GM20431 (cell line): ENCODE measurements around the gene ZNF532.
"Not testable (repeated sequence)": the region's sequence is repeated elsewhere in the genome, so short reads cannot be mapped to it uniquely, and the experiment has no call there.

Source experiments
- in situ Hi-C: fragments of 300-500 bp; cut with MseI, MboI; formaldehyde crosslinking; loops from one replicate; pipeline ENCODE4 v1.15.0; 2020; ENCODE audit warnings: low sequenced_read_pairs; ENCODE audit not compliant: unreplicated experiment

ZNF532 gene, protein sequence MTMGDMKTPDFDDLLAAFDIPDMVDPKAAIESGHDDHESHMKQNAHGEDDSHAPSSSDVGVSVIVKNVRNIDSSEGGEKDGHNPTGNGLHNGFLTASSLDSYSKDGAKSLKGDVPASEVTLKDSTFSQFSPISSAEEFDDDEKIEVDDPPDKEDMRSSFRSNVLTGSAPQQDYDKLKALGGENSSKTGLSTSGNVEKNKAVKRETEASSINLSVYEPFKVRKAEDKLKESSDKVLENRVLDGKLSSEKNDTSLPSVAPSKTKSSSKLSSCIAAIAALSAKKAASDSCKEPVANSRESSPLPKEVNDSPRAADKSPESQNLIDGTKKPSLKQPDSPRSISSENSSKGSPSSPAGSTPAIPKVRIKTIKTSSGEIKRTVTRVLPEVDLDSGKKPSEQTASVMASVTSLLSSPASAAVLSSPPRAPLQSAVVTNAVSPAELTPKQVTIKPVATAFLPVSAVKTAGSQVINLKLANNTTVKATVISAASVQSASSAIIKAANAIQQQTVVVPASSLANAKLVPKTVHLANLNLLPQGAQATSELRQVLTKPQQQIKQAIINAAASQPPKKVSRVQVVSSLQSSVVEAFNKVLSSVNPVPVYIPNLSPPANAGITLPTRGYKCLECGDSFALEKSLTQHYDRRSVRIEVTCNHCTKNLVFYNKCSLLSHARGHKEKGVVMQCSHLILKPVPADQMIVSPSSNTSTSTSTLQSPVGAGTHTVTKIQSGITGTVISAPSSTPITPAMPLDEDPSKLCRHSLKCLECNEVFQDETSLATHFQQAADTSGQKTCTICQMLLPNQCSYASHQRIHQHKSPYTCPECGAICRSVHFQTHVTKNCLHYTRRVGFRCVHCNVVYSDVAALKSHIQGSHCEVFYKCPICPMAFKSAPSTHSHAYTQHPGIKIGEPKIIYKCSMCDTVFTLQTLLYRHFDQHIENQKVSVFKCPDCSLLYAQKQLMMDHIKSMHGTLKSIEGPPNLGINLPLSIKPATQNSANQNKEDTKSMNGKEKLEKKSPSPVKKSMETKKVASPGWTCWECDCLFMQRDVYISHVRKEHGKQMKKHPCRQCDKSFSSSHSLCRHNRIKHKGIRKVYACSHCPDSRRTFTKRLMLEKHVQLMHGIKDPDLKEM (N-terminal part only)

DNA sequence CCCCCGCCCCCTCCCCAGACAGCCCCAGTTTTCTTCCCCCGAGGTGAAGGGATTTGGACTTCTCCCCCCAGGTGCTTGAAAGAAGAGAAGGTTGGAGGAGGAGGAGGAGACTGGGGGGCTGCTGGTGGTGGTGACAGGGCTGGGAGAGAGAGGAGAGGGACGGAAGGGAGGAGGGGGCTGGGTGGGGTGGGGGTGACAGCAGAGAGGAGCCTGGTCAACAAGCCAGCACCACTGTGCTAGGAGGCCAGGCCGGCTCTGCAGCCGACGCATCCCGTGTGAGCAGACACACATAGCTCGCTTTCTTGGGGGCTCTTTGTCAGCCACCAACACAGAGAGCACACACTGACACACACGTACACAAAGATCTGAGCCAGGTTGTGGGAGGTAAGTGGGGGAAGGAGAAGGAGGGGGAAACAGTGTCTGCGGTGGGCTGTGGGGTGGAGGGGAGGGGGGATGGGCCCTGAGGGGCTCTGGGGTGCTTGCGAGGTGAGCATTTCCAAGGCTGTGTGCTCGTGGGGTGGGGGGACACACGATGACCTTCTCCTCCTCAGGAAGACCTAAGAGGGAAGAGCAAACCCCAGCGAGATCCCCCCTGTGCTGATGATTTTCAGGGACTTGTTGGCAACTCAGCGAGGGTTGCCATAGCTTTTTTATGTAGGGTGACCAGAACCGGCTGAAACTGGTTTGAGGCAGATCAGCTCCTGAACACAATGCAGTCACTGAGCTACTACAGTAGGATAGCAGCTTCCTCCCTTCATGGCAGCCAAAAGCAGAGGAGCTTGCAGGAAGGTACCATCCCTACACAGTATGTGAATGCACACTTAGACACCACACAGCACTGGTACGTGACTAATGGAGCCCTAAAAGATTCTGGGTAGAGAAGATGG, at the start of gene ZNF532:
Gene ZNF532, plus strand, starts transcription at position 732 of the 887 bp plus-strand sequence. CDS start 53,411 bp downstream, outside the sequence.
- in situ Hi-C loops, result no loop called here

DNA sequence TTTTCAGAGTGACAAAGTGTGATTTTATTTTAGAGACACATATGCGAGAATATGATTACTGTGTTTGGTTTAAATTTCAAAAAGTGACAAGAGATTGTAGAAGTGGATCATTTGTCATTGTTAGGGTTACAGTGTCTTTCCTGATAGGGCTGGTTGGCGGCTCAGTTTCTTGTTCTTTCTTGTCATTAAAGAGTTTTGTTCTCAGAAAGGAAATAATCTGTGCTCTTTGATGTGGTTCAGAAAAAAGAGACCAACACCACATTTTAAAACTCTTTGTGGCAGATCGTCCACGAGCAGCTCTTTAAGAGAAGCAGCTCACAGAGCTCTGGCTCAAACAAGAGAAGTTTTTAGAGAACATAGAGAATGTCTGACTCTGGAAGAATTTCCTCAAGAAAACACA, 45.6 kb upstream of the ZNF532 start:
- in situ Hi-C loops, result no loop called here

DNA sequence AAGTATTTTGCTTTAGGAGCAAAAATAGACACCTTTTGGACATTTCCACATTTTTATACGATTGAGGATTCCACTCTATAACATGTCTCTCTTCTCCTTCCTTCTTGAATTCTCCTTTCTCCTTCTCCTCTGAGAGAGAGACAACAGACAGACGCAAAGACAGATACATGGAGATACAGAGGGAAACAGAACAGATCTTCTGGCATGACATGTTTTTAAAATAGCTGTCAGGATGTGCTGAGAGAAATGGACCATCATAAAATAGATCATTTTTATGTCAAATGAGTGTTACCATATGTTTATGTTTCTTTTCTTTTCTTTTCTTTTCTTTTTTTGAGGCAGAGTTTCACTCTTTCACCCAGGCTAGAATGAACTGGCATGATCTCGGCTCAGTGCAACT, 44.4 kb upstream of the ZNF532 start:
- in situ Hi-C loops, result no loop called here

DNA sequence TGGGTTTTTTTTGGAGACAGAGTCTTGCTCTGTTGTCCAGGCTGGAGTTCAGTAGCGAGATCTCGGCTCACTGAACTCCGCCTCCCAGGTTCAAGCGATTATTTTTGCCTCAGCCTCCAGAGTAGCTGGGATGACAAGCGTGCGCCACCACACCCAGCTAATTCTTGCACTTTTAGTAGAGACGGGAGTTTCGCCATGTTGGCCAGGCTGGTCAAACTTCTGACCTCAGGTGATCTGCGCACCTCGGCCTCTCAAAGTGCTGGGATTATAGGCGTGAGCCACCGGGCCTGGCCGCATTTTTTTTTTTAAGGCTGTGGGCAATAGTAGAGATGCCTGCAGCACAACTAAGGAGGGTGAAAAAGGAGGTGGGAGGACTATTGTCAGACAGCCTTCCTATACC, 41.7 kb upstream of the ZNF532 start:
- in situ Hi-C loops, result no loop called here

DNA sequence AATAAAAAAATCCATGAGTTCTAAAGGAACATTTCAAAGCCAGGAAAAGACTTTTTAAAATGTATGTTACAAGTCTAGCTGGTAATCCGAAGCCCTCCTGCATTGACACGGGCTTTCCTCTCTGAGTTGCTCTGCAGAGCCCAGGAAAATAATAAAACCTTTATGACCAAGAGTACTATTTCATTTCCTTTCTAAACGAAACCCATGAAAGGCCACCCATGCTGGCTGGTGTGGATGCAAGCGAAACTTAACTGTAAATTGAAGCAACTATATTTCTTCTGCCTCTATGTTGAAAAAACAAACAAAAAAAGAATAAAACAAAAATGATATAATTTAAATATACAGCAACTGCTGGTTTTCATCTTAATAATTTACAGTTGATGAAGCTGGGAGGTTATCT, 41.3 kb upstream of the ZNF532 start:
- in situ Hi-C loops, result no loop called here

DNA sequence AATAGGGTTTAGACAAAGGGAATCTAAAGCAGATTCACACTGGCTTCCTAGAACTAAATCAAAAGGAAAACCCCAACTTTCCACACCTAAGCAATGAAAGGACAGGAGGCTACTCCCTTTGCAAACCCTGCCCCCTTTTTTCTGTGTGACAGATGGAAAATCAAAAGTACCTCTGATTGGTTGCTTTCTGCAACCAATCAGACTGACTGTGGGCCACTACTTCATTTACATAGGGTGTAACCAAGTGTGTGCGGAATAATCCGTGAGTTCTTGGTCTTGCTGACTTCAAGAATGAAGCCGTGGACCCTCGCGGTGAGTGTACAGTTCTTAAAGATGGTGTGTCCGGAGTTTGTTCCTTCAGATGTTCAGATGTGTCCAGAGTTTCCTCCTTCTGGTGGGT, 37.8 kb upstream of the ZNF532 start:
- in situ Hi-C loops, result not testable (repeated sequence)

DNA sequence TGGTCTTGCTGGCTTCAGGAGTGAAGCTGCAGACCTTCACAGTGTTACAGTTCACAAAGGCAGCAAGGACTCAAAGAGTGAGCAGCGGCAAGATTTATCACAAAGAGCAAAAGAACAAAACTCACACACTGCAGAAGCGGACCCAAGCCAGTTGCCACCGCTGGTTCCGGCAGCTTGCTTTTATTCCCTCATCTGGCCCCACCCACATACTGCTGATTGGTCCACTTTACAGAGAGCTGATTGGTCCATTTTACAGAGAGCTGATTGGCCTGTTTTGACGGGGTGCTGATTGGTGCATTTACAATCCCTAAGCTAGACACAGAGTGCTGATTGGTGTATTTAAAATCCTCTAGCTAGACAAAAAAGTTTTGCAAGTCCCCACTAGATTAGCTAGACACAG, 37.2 kb upstream of the ZNF532 start:
- in situ Hi-C loops, result no loop called here

DNA sequence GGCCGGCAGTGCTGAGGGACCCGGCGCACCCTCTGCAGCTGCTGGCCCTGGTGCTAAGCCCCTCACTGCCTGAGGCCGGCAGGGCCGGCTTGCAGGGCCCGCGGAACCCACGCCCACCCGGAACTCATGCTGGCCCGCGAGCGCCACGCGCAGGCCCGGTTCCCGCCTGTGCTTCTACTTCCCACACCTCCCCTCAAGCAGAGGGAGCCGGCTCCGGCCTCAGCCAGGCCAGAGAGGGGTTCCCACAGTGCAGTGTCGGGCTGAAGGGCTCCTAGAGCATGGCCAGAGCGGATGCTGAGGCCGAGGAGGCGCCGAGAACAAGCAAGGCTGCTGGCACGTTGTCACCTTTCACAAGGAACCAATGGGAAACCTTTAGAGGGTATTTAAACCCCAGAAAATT, 36.8 kb upstream of the ZNF532 start:
- in situ Hi-C loops, result no loop called here

DNA sequence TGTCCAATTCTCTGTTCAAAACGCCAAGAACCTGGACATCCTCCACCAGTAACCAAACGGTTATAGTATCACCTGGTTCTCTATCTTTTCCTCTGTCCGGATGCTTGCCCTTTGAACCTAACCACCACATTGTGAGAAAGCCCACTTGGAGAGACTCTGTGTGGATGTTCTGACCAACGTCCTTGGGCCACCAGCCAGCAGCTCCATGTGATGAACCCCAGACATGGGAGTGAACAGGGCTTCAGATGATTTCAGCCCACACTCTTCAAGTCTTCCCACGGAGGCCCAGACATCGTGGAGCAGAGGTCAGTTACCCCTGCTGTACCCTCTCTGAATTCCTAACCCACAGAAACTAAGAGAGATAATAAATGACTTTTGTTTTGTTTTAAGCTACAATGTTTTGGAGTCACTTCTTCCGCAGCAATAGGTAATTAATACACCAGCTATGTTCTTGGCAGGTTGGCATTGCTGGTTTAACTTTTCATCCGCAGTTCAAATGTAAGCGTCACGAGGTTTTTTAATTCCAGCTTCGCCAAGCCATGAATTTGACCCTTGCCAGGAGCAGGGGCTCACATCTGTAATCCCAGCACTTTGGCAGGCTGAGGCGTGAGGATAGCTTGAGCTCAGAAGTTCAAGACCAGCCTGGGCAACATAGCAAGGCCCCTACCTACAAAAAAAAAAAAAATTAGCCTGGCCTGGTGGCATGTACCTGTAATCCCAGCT, 36.1 kb upstream of the ZNF532 start:
- in situ Hi-C loops, result no loop called here

DNA sequence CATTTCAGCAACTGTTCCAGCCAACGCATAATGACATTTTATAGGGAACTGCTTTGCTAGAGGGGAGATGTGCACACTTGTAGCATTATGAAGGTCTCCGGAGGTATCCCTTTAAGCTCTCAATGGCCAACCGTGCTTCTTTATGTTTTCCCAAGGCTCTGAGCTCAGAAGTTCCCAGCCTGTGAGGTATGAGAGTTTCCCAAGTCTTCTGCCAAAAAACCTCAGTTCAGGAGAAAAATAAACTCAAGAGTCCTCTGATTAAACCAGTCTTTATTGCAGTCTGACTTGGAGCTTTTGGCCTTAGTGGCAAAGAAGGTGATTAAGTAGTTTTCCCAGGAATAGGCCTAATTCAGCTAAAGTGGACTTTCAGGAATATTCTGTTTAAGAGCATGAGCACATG, 35.4 kb upstream of the ZNF532 start:
- in situ Hi-C loops, result no loop called here

DNA sequence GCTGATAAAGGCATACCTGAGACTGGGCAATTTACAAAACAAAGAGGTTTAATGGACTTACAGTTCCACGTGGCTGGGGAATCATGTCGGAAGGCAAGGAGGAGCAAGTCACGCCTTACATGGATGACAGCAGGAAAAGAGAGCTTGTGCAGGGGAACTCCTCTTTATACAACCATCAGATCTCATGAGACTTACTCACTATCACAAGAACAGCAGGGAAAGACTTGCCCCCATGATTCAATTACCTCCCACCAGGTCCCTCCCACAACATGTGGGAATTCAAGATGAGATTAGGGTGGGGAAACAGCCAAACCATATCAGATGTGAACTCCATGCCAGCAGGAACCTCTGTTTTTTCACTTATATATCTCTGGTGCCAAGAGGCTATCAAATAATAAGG, 34.8 kb upstream of the ZNF532 start:
- in situ Hi-C loops, result not testable (repeated sequence)

DNA sequence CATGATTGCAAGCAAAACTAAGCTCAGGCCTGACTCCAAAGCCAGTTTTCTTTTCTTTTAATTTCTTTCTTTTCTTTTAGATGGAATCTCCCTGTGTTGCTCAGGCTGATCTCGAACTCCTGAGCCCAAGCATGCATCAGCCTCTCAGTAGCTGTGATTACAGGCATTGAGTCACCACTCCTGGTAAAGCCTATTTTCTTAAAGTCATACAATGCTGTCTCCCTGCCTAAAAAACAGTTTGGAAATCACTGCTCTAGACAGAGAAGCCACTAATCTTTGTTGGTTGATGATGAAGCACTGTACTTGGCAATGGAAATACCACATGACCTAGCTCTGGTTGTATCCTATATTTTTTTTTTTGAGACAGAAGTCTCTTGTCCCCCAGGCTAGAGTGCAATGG, 33.1 kb upstream of the ZNF532 start:
- in situ Hi-C loops, result no loop called here

DNA sequence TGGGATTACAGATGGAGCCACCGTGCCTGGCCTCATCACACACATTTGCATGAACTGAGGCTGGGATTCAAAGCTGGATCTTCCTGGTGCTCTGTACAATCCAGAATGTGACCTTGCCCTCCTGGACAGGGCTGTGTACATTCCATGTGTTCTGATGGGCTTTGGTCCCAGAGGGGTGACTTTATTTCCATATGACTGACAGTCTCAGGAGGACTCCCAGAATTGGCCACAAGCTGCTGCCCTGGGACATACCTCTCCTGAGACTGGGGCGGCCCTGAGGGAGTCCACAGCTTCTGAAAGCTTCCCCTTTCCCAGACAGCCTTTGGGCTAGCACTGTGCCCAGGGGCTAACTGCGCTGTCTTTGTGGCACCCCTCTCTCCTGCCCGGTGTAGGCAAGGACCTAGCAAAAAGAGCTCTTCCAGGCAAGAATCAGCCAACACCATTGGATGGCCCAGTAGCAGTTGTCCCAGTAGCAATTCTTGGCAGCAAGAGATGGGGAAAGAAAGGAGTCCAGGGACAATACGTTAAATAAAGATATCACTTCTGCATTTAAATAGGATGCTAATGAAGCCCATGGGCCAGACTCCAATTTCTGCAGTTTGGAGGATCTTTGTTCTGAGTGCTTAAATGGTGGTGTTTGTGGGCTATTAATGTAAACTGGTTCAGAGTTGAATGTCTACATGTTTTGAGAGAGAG, 26.4 kb upstream of the ZNF532 start:
- in situ Hi-C loops, result no loop called here

DNA sequence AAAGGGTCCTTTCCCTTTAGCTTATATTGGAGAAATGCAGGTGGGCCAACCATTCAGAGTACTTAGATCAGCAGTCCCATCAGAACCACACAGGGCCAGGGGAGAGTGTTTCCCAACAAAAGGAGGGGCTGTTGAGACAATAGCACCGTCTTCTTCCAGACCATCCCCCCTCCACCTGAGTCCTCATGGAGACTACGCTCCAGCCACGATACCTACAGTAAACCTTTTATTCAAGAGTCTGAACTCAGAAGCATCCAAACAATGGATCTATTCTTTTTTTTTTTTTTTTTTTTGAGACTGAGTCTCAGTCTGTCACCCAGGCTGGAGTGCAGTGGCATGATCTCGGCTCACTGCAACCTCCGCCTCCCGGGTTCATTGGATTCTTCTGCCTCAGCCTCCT, 25.7 kb upstream of the ZNF532 start:
- in situ Hi-C loops, result no loop called here

DNA sequence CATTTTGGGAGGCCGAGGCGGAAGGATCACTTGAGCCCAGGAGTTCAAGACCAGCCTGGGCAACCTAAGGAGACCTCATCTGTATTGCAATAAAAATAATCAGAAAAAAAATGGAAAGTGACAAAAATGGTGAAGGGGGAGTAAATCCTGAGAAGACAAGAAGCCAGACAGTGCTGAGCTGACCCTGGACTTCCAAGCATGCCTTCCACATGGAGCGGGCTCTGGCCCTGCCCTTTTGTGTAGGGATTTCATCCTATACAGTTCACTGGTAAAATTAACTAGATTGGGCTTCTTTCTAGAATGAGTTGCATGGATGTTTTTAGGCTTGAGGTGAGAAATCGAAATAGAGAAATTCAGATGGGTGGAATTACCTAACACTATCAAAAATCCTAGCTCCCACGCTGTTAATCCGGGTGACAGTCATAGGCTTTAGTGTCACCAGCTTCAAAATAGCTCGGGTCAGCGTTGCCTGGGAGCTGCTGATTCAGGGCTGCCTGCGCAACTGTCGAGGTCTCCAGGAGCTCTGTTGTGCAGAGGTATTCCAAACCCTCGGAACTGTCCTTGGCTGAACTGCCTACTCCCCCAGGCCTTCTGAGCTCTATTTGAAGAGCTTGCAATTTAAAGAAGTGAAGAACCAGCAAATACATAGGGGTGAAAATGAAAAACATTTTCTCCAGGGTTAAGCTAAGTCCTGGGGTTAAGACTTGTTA, 21.5 kb upstream of the ZNF532 start:
- in situ Hi-C loops, result no loop called here

DNA sequence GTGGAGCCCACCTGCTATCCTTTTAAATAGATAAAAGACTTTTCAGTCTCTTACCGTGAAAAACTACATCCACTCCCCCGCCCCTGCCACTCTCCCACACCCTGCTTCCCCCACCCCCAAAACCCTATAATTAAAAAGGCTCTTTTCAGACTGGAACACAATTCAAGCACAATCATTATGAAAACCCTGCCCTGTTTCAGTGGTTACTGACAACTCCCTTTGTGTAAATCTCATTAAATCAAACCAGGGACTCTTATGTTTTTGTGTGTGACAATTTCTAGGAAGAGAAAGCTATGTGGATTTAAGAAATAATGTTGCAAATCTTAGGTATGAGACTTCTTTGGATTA, 21.0 kb upstream of the ZNF532 start:
- in situ Hi-C loops, result no loop called here

DNA sequence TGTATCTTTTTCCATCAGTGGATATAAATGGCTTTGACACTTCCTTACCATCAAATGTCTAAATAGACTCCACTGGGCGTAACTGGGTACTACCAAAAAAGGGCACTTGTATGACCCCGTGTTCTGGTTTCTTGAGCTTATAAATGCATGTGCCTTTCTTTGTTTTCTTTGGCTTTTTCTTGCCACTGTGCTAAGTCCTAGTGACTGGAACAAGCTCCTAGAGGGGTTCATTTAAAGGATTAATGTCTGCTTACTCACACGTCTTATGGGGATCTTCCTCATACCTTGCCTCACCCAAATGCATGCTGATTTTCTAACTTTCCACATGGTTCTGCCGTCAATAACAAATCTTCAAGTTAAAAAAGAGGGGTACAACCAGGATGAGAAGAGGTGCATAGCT, 19.8 kb upstream of the ZNF532 start:
- in situ Hi-C loops, result no loop called here
